ENCODE data around the gene B3GNT9.

Gene B3GNT9, protein sequence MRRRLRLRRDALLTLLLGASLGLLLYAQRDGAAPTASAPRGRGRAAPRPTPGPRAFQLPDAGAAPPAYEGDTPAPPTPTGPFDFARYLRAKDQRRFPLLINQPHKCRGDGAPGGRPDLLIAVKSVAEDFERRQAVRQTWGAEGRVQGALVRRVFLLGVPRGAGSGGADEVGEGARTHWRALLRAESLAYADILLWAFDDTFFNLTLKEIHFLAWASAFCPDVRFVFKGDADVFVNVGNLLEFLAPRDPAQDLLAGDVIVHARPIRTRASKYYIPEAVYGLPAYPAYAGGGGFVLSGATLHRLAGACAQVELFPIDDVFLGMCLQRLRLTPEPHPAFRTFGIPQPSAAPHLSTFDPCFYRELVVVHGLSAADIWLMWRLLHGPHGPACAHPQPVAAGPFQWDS

DNA sequence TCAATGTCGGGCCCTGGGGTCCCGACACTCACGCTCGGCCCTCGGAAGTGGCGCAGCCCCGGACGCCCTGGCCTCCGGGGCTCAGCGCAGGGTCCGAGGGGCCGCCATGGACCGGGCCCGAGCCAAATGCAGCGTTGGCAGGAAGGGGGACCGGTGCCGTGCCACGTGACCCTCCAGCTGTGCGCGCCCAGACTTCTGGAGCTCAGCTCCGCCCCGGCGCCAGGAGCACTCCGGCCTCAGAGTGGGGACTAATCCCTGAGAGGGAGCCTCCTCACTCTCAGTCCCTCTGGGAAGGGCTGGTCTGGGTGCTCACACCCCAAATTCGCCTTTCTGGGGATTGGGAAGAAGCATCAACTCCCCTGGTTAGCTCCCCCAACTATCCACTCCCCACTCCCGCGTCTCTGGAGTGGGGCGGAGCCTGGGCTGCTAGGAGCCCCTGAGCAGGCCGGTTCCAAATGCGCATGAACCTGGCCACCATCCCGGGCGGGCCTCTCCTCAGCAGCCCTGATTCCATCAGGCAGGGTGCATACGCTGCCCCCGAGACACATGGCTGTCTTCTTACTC lies at the start of gene B3GNT9:
B3GNT9 (minus strand) TSS at position 166 of the 564 bp plus-strand sequence. CDS start 513 bp downstream, outside the sequence.
- TF ChIP-seq, protein P1, sequence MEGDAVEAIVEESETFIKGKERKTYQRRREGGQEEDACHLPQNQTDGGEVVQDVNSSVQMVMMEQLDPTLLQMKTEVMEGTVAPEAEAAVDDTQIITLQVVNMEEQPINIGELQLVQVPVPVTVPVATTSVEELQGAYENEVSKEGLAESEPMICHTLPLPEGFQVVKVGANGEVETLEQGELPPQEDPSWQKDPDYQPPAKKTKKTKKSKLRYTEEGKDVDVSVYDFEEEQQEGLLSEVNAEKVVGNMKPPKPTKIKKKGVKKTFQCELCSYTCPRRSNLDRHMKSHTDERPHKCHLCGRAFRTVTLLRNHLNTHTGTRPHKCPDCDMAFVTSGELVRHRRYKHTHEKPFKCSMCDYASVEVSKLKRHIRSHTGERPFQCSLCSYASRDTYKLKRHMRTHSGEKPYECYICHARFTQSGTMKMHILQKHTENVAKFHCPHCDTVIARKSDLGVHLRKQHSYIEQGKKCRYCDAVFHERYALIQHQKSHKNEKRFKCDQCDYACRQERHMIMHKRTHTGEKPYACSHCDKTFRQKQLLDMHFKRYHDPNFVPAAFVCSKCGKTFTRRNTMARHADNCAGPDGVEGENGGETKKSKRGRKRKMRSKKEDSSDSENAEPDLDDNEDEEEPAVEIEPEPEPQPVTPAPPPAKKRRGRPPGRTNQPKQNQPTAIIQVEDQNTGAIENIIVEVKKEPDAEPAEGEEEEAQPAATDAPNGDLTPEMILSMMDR (conservative IDR thresholded peaks at IDR 0.05; ENCODE audit: low read length): no peak
- TF ChIP-seq EZH2phosphoT487 (IDR thresholded peaks at IDR 0.05; ENCODE audit: borderline replicate concordance): no peak
- no peaks in the 10 kb centered on the region for H3K27me3 ChIP-seq (ENCODE audit: insufficient read depth, low read length, poor library complexity, severe bottlenecking)
- H3K4me1 ChIP-seq (ENCODE audit: insufficient read depth, low read length, poor library complexity, severe bottlenecking): peaks cover 3% of the 10 kb centered on the region
- peak within 1 kb of the TSS; percentile 63 for H3K4me2 ChIP-seq (ENCODE audit: low read depth, low read length, poor library complexity, severe bottlenecking)
- no peaks in the 10 kb centered on the region for H3K9me2 ChIP-seq (replicated peaks; ENCODE audit: low read depth, low read length)
- no peaks in the 10 kb centered on the region for H3F3A ChIP-seq (ENCODE audit: low read depth)
- peak within 1 kb of the TSS; percentile 71 for H3K4me3 ChIP-seq (ENCODE audit: low read length, poor library complexity, severe bottlenecking)
- peaks cover 27% of the 10 kb centered on the region; the same call in 1 of the 2 replicates for H3K36me3 ChIP-seq (ENCODE audit: insufficient read depth, low read length)
- H3K9ac ChIP-seq (ENCODE audit: low read depth, low read length, poor library complexity, severe bottlenecking): peak within 1 kb of the TSS; percentile 46
- no peaks in the 10 kb centered on the region for H3K9me3 ChIP-seq (ENCODE audit: insufficient read depth, low read depth, low read length)
- no peaks in the 10 kb centered on the region for H3K79me2 ChIP-seq (ENCODE audit: insufficient read depth, low read length)
- H2AFZ ChIP-seq (ENCODE audit: low read length): 0 out of 2 replicates have a peak within 1 kb of the TSS, but pooled peaks have one; percentile 27
- peaks cover under 1% of the 10 kb centered on the region for H4K20me1 ChIP-seq (ENCODE audit: insufficient read depth, low read length, poor library complexity, severe bottlenecking)

DNA sequence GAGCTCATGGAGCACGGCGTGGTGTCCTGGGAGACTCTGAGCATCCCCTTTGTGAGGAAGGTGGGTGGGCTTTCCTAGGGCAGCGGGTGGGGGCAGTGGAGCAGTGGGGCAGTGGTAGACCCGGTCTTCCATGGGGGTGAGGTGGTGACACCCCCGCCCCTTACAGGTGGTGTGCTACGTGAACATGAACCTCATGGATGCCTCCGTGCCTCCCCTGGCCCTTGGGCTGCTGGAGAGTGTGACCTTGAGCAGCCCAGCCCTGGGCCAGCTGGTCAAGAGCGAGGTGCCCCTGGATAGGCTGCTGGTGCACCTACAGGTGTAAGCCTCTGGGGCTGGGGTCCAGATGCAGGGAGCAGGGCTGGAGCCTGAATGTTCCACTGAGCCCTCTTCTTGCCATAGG lies 49.7 kb upstream of the B3GNT9 start:
- no peak overlapping the region for H3K4me2 ChIP-seq (ENCODE audit: low read depth, low read length, poor library complexity, severe bottlenecking)
- H3K9me3 ChIP-seq (ENCODE audit: insufficient read depth, low read depth, low read length): no peaks in the 10 kb centered on the region
- H3K4me3 ChIP-seq (ENCODE audit: low read length, poor library complexity, severe bottlenecking): no peak overlapping the region

DNA sequence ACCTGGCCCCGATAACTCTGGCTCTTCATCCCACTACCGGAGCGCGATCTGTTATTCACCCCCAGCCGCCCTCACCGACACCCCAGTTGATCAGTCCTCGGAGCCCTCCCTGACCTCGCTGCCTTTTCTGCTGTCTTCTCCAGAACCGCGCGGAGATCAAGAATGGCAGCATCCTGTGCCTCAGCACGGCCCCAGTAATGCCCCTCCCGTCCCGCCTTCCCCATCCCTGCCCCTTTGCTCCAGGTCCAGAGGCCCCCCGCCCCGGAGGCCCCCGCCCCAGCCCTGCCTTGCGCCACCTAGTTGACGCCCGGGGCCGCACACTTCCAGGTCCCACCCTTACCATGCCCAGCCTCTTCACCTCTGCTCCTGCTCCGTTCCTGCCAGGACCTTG lies 49.0 kb upstream of the B3GNT9 start:
- no peaks in the 10 kb centered on the region for H3K9me3 ChIP-seq (ENCODE audit: insufficient read depth, low read depth, low read length)
- no peak overlapping the region for H3K4me2 ChIP-seq (ENCODE audit: low read depth, low read length, poor library complexity, severe bottlenecking)
- TF ChIP-seq EZH2phosphoT487 (IDR thresholded peaks at IDR 0.05; ENCODE audit: borderline replicate concordance): no peak
- TF ChIP-seq, protein P1 (conservative IDR thresholded peaks at IDR 0.05; ENCODE audit: low read length): no peak
- peaks cover 5% of the 10 kb centered on the region for H3K4me1 ChIP-seq (ENCODE audit: insufficient read depth, low read length, poor library complexity, severe bottlenecking)
- peaks cover 22% of the 10 kb centered on the region for H3K79me2 ChIP-seq (ENCODE audit: insufficient read depth, low read length)
- peaks cover 71% of the 10 kb centered on the region; the same call in 1 of the 2 replicates for H3K36me3 ChIP-seq (ENCODE audit: insufficient read depth, low read length)
- H3K9ac ChIP-seq (ENCODE audit: low read depth, low read length, poor library complexity, severe bottlenecking): no peak overlapping the region
- H2AFZ ChIP-seq (ENCODE audit: low read length): no peak overlapping the region
- no peaks in the 10 kb centered on the region for H3K9me2 ChIP-seq (replicated peaks; ENCODE audit: low read depth, low read length)
- peaks cover 8% of the 10 kb centered on the region for H4K20me1 ChIP-seq (ENCODE audit: insufficient read depth, low read length, poor library complexity, severe bottlenecking)
- H3K4me3 ChIP-seq (ENCODE audit: low read length, poor library complexity, severe bottlenecking): no peak overlapping the region
- no peaks in the 10 kb centered on the region for H3F3A ChIP-seq (ENCODE audit: low read depth)
- no peaks in the 10 kb centered on the region for H3K27me3 ChIP-seq (ENCODE audit: insufficient read depth, low read length, poor library complexity, severe bottlenecking)

More for the DNA sequence above, 49.7 kb upstream of the B3GNT9 start:
- TF ChIP-seq EZH2phosphoT487 (IDR thresholded peaks at IDR 0.05; ENCODE audit: borderline replicate concordance): no peak
- TF ChIP-seq, protein P1 (conservative IDR thresholded peaks at IDR 0.05; ENCODE audit: low read length): no peak
- H3K36me3 ChIP-seq (ENCODE audit: insufficient read depth, low read length): peaks cover 64% of the 10 kb centered on the region; the same call in 1 of the 2 replicates
- no peaks in the 10 kb centered on the region for H3F3A ChIP-seq (ENCODE audit: low read depth)
- H3K9me2 ChIP-seq (replicated peaks; ENCODE audit: low read depth, low read length): no peaks in the 10 kb centered on the region
- H2AFZ ChIP-seq (ENCODE audit: low read length): no peak overlapping the region
- peaks cover 15% of the 10 kb centered on the region for H3K79me2 ChIP-seq (ENCODE audit: insufficient read depth, low read length)
- peaks cover 8% of the 10 kb centered on the region for H4K20me1 ChIP-seq (ENCODE audit: insufficient read depth, low read length, poor library complexity, severe bottlenecking)
- H3K4me1 ChIP-seq (ENCODE audit: insufficient read depth, low read length, poor library complexity, severe bottlenecking): peaks cover 5% of the 10 kb centered on the region
- H3K9ac ChIP-seq (ENCODE audit: low read depth, low read length, poor library complexity, severe bottlenecking): no peak overlapping the region
- H3K27me3 ChIP-seq (ENCODE audit: insufficient read depth, low read length, poor library complexity, severe bottlenecking): no peaks in the 10 kb centered on the region
